Epithelial cell of proximal tubule (primary cell): ENCODE results near the gene ATG13. TPM values are rescaled to one million over a fixed set of nuclear protein-coding genes. Genes with fewer than 3 reads are reported as not detected.

Experiments used
- DNase-seq: peaks from one replicate; pipeline ENCODE4 v3.0.0-alpha.2; 2011; ENCODE audit warnings: low read depth
- H3K4me3 ChIP-seq: 2 replicates; pipeline ENCODE4 v1.5.1; 2011; ENCODE audit warnings: low read depth, mild to moderate bottlenecking, low read length
- CTCF ChIP-seq: conservative IDR thresholded peaks from 2 replicates; pipeline ENCODE4 v1.5.1; 2012; ENCODE audit warnings: low read depth, mild to moderate bottlenecking, low read length
- total RNA-seq: library from RNA; depleted of rRNA; stranded (reverse); fragments of >200 nt; gene quantifications from 2 replicates; pipeline ENCODE4 v1.2.3, GENCODE V29; 2015

ATG13 gene
- total RNA-seq, 1 donor from 2014 or later = 52.9 TPM

GRCh38 chr11:46695345-46696211 lies 78.2 kb downstream of the ATG13 start:
- H3K4me3 ChIP-seq = no peak overlapping the region
- TF ChIP-seq CTCF = no peak
- no peak for DNase-seq

- H3K4me3 ChIP-seq = no peak overlapping the region
- TF ChIP-seq CTCF = no peak
- DNase-seq = no peak
Observed at GRCh38 chr11:46696212-46696558, 78.8 kb downstream of the ATG13 start.

GRCh38 chr11:46697303-46697702 lies 80.0 kb downstream of the ATG13 start:
- no peak for TF ChIP-seq CTCF
- DNase-seq = no peak
- no peak overlapping the region for H3K4me3 ChIP-seq

- H3K4me3 ChIP-seq = no peak overlapping the region
- TF ChIP-seq CTCF = no peak
- DNase-seq = no peak
Observed at GRCh38 chr11:46697723-46698122, 80.4 kb downstream of the ATG13 start.

GRCh38 chr11:46698597-46698996 lies 81.2 kb downstream of the ATG13 start:
- DNase-seq = no peak
- TF ChIP-seq CTCF = no peak

GRCh38 chr11:46700241-46701077 lies 83.1 kb downstream of the ATG13 start, which contains the start of the genes ARHGAP1 and ZNF408:
ARHGAP1 (minus strand) TSS chr11:46700619; CDS start chr11:46696107, 4,512 bp downstream.
ZNF408 (plus strand) TSS chr11:46701031; CDS start chr11:46701048, 17 bp downstream.
- peak within 1 kb of the TSS; percentile 100 for H3K4me3 ChIP-seq
- peak; percentile 92 for DNase-seq

More at GRCh38 chr11:46698597-46698996, 81.2 kb downstream of the ATG13 start:
- H3K4me3 ChIP-seq = no peak overlapping the region

More at GRCh38 chr11:46700241-46701077, 83.1 kb downstream of the ATG13 start, which contains the start of the genes ARHGAP1 and ZNF408:
- TF ChIP-seq CTCF = no peak
